HG02943 (cell line): ENCODE measurements around the gene HPCAL1.
"Not testable (repeated sequence)": the region's sequence is repeated elsewhere in the genome, so short reads cannot be mapped to it uniquely, and the experiment has no call there.

ENCODE experiments used
- ATAC-seq: cut with Tn5 transposase; IDR thresholded peaks from one replicate; pipeline ENCODE4 v1.9.1; 2021; ENCODE audit warnings: mild to moderate bottlenecking, low read depth, moderate library complexity; ENCODE audit not compliant: unreplicated experiment

HPCAL1 gene

DNA sequence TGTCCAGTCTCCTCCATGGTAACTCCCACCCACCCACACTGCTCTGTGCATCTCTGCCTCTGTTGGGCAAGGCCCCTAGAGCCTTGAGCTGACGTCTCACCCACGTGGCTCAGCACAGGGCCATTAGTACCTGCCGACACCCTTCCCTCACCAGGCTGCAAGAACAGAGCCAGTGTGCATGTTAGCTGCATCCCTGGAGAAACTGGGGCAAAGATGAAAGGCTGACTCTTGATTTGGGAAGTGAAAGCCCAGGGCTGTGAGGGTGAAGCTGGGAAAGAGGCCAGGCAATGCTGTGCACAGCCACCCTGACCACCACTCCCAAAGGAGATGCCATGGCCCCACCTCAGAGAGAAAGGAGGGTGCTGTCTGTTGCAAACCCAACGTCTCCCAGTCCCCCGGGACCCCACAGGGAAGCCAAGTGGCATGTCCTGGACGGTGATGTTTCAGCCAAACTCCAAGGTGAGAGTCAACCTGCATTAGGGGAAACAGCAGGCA, 20.0 kb upstream of the HPCAL1 start:
- ATAC-seq, result no peak

DNA sequence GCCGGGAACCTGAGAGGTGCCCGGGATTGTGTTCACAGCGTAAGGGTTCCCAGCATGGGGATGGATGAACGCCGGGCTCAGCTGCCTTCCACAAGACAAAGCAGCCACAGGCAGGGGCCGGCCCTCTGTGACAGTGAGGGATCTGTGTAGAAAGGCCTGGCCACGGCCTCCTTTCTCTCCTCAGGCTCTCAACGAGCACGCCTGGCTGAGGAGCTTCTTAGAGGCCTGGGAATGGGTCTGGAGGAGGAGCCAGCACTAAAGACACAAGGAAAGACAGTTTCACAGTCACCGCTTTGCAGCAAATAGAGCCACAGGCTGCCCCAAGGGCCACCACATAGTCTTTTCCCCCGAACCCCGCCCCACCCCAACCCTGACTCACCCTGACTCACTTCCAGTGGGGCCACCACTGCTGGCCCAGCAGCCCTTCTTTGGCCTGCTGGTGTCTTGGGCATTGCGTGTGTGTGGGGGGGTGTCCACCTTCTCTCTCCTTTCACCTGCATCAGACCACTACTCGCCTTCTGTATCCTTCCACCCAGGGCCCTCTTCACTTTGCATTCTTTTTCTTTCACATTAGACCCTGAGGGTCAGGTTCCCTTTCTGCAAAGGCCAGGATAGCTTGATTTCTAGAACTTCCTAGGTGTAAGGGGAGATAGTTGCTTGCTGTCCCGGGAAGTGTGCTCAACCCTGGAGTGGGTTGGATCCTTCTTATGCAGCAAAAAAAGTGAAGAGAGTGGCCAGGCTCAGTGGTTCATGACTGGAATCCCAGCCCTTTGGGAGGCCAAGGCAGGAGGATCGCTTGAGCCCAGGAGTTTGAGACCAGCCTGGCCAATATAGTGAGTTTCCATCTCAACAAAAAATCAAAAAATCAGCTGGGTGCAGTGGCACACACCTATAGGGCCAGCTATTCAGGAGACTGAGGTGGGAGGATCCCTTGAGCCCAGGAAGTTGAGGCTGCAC, 19.3 kb upstream of the HPCAL1 start:
- ATAC-seq, result no peak

DNA sequence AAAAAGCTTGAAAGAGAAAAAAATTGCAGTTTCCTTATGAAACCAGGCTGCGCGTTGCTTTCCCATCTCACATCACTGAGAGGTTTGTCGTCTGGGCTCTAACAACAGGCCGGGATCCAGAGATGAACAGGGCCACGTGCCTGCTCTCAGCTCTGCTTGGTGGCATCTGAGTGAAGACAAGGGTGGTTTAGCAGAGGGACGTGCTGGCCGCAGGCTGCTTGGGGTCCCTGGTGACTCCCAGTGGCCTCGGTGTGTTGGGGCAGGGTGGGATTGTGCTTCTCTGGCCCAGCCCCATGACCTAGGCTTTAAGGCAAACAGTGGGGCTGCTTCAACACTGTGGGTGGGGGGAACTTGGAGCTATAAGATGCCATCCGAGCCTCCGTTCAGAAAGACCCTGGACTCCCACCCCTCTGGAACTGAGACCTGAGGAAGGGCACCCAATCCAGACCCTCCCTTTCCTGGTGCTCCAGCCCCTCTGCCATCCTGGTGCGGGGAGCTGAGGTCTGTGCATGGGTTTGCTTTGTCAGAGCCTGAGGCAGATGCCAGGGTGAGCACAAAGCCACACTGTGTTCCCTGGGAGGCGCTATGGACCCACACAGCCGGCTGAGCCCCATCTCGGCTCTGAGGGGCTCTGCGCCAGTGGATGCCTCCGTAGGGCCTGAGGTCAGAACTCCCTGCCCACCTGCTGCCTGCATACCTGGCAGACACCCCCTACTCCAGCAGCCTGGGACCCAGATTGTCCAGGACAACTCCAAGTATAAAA, 18.4 kb upstream of the HPCAL1 start:
- no peak for ATAC-seq

DNA sequence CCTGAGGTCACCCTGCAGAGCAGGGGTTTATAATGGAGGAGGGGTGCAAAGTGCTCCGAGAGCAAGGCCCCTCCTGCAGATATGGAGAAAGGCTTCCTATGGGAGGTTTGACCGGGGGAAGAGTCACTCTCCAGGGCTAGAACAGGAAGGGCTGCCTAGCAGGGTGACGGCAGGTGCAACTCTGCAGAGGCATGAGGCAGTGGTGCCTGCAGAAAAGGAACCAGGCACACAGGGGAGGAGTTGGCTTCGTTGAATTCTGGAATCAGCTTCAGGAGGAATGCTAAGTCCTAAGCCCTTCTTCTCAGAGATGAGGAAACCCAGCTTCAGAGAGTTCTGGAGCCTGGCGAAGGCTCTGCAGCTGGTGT, 17.5 kb upstream of the HPCAL1 start:
- ATAC-seq, result no peak

DNA sequence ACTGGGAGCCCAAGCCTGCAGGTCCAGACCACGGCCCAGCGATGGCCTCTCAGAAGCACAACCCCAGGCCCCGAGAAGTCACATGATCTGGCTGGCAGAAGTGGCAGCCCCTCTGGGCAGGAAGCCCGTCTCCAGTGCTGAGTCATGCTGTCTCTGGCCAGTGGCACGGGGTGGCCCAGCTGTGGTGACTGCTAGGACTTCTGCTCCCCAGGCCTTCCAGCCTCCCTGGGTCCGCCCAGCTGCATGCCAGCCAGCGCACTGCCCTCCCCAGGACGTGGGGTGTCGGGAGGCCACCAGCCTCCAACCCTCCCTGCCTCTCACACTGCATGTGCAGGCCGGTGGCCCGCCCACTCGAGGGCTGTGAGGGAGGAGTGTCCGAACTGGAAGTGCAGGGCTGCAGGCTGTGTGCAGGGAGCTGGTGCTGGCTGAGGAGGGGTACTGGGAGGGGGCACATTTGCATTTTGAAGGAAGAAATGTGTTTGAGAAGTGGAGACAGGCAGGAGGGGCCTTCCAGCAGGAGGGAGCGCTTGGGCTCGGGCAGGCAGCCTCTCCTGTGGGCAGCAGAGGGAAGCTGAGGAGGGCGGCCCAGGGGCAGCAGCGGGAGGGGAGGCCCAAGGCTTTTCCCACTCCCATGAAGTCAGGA, 17.0 kb upstream of the HPCAL1 start:
- ATAC-seq, result no peak

DNA sequence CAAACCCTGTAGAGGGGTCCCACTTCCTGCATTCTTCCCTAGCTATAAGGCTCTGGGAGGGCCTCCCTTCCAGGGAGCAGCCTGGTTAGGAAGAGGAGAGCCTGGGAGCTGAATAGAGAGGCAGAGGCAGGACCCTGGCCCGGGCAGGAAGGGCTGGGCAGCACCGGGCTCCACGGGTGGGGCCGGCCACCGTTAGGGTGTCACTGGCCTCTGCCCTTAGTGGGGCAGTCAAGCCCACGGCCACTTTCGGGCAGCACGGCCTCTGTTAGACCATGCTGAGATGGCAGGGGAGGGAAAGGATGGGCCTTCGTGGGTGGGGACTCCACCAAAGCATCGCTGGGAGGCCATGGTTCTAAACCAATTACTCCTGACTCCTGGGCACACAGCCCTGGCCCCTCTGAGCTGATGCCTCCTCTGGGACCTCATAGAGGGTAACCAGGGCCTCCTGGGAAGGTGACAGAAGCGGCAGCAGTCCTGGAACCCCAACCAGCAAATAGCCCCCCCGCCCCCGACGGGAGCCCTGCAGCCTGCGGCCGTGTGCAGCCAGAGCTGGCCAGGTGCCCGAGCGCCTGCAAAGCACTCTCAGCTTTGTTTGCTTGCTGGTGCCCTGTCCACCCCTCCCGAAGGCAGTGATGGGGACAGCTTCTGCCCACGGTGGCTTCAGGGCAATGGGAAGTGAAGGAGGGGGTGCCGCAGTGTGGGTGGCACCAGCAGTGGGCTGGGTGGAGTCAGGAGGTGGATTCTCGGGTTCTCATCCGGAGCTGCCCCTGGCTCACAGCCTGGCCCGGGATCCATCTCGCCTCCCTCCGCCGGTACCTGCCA, 16.3 kb upstream of the HPCAL1 start:
- ATAC-seq, result no peak

DNA sequence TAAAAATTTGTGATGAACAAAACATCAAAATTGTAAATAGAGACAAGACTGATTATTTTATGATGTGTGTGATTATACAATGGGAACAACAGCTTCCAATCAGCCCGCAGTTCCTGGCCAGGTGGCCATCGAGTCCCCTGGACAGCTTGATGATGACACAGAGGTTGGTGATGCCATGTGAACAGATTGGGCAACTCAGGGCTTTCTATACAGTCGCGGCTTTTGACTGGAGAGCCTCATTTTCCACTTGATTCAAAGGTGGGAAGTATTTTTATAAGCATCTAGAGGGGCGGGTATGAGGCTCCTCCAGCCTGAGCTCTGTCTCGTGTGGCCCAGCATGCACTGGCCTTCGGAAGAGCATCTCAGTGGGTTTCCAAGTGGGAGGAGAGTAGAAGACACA, 14.9 kb upstream of the HPCAL1 start:
- no peak for ATAC-seq

DNA sequence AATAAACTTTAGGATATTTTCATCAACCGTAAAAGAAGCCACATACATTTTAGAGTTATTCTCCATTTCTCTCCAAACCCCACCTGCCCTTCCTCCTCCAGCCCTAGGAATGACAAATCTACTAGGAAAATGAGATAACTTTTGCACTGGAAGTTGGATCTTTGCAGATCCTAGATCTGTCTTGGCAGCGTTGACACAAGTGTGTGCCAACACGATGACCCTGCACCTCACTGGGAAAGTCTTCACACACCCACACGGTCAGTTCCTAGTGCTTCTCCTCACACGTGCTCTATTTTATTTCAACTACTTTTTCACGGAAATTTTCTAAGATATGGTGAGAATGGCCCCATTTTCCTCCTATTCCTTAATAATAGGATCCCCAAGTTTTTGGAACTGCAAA, 14.1 kb upstream of the HPCAL1 start:
- ATAC-seq, result no peak

DNA sequence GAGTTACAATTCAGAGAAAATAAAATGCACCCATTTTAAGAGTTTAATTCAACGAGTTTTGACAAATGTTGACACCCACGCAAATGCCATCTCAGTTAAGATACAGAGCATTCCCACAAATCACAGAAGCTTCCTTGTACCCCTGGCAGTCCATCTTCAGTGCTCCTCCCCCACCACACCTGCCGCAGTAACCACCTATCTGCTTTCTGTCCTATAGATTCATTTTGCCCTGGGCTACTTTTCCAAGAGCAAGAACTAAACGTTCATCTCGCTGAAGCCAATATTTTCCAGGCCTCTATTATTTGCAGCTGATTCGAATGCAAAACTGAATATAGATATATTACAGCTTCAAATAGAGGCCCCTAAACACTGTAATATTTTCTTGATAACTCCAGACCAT, 13.4 kb upstream of the HPCAL1 start:
- ATAC-seq, result no peak

DNA sequence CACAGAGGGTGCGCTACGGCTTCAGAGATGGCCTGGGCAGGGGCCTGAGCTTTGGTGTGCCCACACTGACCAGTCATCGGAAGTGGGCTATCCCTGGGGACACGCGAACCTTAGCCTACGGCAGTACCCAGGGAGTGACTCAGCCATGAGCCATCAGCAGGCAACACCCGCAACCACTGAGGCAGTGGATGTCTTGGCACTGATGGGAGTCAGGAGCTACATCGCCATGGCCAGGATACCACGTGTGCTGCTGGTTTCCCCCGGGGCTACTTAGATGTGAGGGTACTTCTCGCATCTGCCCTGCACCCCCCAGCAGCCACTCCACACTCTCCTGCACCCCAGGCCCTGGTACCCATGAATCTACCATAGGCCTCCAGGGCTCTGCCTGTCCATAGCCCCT, 12.8 kb upstream of the HPCAL1 start:
- ATAC-seq, result no peak

DNA sequence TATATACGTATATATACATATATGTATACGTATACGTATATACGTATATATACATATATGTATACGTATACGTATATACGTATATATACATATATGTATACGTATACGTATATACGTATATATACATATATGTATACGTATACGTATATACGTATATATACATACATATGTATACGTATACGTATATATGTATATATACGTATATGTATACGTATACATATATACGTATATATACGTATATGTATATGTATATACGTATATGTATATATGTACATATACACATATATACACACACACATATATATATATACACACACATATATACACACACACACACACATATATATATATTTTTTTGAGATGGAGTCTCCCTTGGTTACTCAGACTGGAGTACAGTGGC, 11.3 kb upstream of the HPCAL1 start:
- ATAC-seq, result not testable (repeated sequence)

DNA sequence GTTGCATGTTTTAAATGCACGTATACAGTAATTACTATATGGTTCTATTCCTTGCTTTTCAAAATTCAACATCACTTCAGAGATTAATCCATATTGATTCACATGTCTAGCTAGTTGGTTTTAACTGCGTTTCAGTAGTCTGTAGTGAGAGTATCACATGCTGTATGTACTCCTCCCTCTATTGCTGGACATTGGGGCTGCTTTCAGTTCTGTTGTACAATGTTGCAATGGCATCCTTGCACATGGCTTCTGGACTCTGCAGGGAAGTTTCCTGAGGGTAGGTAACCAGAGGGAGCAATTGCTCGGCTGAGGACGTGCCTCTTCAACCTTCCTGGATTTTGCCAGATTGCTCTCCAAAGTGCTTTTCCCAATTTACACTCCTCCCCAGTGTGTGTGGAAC, 10.7 kb upstream of the HPCAL1 start:
- no peak for ATAC-seq

DNA sequence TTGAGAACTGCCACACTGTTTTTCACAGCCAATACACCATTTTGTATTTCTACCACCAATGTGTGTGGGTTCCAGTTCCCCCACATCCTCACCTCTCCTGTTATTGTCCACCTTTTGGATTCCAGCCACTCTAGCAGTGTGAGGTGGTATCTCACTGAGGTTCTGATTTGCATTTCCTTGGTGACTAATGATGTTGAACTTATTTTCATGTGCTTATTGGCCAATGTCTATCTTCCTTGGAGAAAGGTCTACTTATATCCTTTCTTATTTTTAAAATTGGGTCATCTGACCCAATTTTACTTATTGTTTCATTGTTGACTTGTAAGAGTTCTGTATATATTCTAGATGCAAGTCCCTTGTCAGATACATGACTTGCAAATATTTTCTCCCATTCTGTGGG, 9.1 kb upstream of the HPCAL1 start:
- ATAC-seq, result no peak

DNA sequence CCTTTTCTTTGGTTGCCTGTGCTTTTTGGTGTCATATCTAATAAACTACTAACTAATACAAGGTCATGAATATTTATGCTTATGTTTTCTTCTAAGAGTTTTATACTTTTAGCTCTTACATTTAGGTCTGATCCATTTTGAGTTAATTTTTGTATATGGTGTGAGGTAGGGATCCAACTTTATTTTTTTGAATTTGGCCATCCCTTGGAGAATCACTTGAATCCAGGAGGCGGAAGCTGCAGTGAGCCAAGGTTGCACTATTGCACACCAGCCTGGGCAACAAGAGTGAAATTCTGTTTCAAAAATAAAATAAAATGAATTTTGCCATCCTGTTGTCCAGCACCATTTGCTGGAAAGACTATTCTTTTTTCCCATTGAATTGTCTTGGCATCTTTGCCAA, 8.6 kb upstream of the HPCAL1 start:
- no peak for ATAC-seq

DNA sequence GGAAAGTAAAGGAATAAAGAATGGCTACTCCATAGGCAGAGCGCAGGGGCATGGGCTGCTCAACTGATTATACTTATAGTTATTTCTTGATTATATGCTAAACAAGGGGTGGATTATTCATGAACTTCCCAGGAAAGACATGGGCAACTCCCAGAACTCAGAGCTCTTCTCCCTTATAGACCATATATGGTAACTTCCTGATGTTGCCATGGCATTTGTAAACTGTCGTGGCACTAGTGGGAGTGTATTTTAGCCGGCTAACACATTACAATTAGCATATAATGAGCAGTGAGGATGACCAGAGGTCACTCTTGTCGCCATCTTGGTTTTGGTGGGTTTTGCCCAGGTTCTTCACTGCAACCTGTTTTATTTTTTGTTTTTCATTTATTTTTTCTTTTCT, 7.1 kb upstream of the HPCAL1 start:
- not testable (repeated sequence) for ATAC-seq

DNA sequence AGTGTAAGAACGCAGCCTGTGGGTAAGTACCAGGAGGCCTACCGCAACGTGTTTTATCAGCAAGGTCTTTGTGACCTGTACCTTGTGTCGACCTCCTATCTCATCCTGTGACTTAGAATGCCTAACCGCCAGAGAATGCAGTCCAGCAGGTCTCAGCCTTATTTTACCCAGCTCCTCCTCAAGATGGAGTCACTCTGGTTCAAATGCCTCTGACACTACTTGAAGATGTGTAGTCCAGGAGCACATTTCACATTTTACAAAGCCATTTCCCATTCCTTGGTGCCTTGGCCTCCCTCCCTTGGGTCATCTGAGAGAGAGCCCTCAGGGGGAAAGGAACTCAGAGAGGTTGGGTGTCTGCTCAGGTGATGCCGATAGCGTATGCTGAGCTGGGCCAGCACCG, 6.6 kb upstream of the HPCAL1 start:
- no peak for ATAC-seq

DNA sequence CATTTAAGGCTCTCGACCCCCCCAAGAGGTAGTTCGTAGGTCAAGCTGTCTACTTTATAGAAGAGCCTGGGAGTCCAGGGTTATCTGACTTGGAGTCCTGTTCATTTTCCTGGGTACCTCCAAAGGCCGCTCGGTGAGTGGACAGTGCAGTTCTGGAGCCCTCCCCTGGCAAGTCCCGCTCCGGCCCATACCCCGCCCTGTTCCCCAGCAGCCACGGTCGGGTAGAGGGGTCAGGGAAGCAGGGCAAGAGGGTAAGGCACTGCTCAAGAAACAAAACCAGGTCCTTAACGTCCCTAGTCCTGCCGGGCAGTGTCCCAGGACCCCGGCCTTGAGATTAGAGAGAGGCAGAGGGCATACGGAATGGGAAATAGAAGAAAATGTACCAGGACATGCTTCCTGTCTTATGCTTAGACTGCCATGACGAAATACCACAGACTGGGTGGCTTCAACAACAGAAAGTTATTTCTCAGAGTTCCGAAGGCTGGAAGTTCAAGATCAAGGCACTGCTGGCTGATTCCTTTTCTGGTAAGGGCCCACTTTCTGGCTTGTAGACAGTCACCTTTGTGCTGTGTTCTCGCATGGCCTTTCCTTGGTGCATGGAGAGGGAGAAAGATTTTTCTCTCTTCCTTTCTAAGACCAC, 5.4 kb upstream of the HPCAL1 start:
- no peak for ATAC-seq

DNA sequence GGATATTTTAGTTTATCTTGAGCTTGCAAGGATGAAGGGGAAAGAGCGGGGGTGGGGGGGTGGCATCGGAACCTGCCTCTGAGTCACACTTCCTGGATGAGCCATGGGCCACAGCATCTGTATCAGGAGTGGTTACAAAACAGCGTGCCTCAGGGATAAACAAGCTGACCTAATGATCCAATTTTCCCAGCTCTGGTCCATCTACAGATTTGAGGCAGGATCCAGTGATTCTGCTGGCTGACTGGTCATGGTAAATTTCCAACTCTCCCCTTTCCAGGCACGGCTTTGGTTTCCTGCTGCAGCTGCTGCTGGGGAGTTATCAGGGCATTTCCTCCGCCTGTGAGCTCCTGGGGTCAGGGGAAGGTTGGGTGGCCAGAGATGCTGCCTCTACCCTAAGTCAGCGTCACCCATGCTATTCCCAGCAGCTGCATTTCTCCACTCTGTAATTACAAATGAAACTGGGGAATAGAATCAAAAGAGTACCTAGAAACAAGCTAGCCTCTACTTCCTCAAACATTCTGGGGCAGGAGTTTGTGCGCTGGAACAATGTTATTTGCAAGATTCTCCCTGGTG, 4.7 kb upstream of the HPCAL1 start:
- ATAC-seq, result no peak

DNA sequence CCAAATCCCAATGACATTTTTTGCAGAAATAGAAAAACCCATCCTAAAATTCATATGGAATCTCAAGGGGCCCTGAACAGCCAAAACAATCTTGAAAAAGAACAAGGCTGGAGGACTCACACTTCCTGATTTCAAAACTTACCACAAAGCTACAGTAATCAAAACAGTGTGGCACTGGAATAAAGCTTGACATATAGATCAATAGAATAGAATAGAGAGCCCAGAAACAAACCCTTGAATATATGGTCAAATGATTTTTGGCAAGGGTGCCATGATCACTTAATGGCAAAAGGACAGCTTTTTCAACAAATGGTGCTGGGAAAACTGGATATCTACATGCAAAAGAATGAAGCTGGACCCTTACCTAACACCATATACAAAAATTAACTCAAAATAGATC, 3.9 kb upstream of the HPCAL1 start:
- ATAC-seq, result not testable (repeated sequence)
